Activated gamma-delta T cell treated with anti-CD3 and anti-CD28 coated beads, Interleukin-2, amount 50 U/mL, for 16 hours (primary cell): ENCODE data around the gene BAZ2B.

ENCODE experiments used
- DNase-seq: peaks from one replicate; pipeline ENCODE4 v3.0.0-alpha.2; 2020; ENCODE audit warnings: low read depth

Gene BAZ2B

GRCh38 chr2:159573846-159574606 lies 42.3 kb downstream of the BAZ2B start:
- DNase-seq: no peak

DNA sequence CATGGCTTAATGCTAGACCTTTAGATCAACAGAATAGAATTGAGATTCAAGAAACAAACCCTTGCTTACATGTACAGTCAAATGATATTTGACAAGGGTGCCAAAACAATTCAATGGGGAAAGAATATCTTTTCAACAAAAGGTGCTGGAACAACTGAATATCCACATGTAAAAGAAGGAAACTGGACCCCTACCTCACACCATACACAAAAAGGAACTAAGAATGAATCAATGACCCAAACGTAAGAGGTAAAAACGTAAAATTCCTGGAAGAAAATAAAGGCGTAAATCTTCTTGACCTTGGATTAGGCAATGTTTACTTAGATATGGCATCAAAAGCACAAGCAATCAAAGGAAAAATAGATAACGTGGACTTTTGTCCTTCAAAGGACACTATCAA lies 43.1 kb downstream of the BAZ2B start:
- DNase-seq: no peak

DNA sequence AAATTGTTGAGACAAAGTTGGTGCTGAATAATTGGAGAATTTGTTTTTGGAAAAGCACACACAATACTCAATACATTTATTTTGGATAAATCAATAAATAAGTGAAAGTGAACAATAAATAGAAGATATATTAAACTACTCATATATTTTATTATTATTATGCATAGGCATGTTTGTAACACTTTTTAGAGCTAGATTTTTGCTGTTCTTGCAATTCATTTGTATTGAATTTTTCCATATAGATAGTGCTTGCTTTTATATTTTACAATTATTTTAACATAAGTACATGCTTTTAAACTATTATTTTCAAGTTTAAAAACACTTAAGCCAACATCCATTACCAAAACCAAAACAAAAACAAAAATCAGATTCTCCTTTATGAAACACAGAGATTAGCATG lies 43.9 kb downstream of the BAZ2B start:
- DNase-seq: no peak

DNA sequence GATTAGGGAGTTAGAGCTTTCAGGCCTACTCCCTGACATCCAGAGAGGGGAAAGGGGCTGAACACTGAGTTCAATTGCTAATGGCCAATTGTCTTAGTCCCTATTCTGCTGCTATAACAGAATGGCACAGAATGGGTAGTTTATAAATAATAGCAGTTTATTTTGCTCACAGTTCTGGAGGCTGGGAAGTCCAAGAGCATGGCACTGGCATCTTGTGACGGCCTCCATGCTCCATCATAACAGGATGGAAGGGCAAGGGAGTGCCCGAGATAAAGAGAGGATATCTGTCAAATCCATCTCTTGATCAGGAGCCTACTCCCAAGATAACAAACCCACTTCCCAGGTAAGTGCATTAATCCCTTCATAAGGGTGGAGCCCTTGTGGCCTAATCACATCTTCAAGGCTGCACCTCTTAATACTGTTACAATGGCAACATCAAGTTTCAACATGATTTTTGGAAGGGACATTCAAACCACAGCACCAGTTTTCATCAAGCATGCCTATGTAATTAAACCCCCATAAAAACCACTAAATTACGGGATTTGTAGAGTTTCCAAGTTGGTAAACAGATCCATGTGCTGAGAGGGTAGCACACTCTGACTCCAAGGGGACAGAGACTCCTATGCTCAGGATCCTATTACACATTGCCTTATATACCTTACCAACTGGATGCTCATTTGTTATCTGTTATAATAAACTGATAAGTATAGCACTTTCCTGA lies 44.6 kb downstream of the BAZ2B start:
- no peak for DNase-seq

GRCh38 chr2:159564081-159564480 lies 52.3 kb downstream of the BAZ2B start:
- no peak for DNase-seq

DNA sequence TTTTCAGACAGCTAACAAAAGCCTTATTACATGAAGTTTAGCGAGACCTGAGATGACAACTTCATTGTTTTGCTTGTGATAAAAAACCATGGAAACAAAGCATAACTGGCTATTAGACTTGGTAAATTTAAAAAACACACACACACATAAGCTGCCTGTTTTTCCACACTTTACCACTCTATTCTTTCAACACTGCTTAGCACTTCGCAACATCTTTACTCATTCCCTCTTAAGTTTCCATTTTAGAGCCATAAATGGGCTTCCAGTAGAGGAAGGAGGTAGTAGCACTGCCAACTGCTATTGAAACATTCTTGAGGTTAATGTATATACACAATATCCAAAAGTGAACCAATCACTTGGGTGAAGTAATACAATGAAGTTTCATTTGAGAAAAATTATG lies 54.1 kb downstream of the BAZ2B start:
- DNase-seq: no peak

DNA sequence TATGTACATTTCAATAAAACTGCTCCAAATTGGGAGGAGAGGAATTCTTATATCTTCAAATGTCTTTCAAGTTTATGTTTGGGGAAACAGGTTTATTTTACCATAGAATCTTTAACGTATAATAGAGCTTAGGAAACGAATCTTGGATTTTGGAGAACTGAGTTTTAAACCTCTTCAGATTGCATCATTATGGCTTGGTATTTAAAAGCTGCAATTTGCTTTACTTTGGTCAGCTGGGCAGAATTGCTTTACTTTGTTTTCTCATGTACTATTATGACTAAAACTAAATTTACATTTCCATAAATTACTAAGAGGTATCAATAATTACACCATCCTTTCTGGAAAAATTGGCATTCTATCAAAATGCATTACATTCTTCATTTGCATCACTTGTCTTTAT lies 54.6 kb downstream of the BAZ2B start:
- no peak for DNase-seq

DNA sequence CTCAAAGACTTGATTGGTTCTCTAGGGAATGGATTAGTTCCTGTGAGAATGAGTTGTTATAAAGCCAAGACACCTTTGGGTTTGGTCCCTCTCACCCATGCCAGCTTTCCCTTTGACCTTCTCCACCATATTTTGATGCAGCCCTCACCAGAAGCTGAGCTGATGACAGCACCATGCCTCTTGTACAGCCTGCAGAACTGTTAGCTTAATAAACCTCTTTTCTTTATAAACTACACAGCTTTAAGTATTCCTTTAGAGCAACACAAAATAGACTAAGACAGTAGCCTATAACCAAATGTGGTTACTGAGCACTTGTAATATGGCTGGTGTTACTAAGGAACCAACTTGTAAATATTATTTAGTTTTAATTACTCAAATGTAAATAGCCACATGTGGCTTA lies 55.1 kb downstream of the BAZ2B start:
- no peak for DNase-seq

DNA sequence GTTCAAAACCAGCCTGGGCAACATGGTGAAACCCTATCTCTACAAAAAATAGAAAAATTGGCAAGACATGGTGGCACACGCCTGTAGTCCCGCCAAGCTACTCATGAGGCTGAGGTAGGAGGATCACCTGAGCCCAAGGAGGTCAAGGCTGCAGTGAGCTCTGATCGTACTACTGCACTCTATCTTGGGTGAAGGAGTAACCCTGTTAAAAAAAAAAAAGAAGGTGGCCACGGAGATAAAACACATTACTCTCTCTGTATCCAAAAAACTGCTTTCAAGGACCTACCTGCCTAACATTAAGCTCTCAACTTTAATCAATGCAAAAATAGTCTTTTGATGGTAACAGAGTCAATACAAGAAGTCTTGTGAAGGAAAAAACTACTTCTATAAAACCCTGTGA lies 57.3 kb downstream of the BAZ2B start:
- DNase-seq: no peak

- DNase-seq: no peak
Measured at GRCh38 chr2:159558479-159558878, 57.9 kb downstream of the BAZ2B start.

DNA sequence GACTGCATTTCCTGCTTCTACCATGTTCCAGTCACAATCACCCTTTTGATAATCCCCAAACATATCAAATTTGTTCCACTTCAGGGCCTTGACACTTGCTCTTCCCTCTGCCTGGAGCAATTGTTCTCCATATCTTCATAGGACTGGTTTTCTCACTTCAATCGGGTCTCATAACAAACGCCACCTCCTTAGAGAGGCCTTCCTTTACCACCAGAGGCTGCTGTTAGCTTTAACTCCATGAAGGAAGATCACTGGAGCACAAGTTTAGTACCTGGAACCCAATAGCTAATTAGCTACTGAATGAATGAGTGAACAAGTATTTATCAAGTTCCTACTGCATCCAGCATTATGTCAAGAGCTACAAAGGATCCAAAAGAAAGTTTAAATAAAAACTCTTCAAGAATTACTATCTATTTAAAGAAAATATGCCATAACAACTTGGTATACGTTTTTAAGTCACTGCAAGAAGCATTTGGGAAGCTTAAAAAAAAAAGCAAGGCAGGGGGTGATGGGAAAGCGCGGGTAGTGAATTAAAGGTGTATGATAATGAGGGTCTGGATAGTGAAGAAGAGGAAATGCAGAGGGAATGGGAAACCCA lies 58.8 kb downstream of the BAZ2B start:
- DNase-seq: no peak

DNA sequence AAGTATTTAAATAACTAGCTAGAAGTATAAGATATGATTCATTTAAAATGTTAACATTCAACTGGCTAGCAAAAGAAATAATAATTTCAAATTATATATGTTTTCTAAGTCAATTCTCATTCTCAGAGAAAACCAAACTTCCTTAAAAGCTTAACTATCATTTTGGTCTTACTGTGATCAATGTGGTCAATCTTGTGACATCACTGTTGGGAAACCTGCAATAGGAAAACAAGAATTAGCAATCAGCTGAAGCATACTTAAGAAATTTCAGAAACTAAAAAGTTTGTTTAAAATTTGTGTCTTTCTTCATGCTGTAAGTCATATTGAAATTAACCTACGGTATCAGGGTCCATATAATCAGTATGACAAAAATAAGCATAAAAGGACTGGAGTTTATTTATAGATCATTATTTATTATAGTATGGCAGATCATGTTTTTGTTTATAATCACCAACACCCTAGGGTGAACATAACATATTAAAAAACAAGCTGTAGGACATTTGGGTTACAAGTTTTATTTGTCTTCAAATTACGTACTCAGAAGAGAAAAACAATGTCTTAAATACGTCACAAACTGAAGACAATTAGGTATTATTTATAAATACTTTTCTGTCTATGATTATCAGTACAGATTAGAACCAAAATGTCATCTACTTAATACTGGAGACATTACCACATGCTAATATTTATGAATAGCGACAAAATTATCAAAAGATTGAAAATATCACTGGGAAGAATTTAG lies 60.5 kb downstream of the BAZ2B start:
- no peak for DNase-seq

GRCh38 chr2:159553727-159554126 lies 62.6 kb downstream of the BAZ2B start:
- DNase-seq: no peak

GRCh38 chr2:159551806-159552205 lies 64.5 kb downstream of the BAZ2B start:
- no peak for DNase-seq

DNA sequence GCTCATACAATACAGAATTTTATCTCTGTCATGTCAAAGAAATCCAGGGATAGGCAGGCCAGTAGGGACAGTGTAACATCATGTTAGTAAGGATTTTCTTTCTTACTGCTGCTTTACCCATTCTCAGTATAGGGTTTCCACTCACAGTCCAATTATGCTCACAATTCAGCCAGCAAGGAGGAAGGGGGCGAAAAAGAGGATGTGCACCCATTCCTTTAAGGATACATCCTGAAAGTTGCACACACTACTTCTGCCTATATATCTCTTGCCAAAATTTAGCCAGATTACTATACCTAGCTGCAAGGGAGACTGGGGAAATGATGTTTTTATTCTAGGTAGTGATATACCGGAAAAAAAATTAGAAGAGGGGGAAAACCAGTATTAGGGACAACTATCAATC lies 66.1 kb downstream of the BAZ2B start:
- DNase-seq: no peak

DNA sequence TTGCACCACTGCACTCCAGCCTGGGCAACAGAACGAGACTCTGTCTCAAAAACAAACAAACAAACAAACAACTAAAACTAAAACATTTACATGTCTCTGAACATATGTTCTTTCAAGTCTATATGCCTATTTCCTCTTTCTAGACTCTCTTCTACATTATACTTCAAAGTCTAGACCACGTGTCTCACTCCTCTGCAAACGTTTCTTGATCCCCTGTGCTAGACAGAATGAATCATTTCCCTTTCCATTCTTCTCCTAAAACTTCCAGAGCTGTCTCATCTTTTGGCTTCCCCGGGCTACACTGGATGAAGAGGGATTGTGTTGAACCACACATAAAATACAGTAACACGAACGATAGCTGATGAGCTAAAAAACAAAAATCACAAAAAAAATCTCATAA lies 67.1 kb downstream of the BAZ2B start:
- no peak for DNase-seq

GRCh38 chr2:159546716-159547430 lies 69.5 kb downstream of the BAZ2B start:
- DNase-seq: no peak

DNA sequence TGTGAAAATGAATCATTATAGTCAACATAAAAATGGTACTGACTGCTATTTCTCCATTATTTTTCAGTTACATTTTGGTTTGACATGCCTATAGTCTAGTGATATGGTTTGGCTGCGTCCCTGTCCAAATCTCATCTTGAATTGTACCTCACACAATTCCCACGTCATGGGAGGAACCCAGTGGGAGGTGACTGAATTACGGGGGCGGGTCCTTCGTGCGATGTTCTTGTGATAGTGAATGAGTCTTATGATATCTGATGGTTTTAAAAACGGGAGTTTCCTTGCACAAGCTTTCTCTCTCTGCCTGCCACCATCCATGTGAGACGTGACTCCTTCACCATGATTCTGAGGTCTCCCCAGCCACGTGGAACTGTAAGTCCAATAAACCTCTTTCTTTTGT lies 70.3 kb downstream of the BAZ2B start:
- DNase-seq: no peak

DNA sequence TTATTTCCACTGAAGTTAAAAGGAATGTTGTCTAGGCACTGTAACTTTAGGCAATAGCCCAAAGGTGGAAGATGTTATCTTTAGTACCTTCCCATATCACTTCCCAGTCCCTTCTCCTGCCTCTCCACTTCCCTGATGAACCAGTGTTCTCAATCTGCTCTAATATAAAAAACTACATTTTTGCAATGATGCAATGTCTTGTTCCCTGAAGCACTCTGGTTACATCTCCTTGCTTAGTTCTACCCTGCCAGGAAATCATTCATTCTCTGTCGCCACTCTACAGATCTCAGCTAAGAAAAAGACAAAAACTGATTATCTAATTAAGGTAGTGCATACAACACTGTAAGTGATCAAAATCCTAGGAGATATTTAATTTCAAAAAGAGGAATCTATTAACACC lies 71.3 kb downstream of the BAZ2B start:
- no peak for DNase-seq

GRCh38 chr2:159542101-159542500 lies 74.2 kb downstream of the BAZ2B start:
- no peak for DNase-seq

- DNase-seq: no peak
Measured at GRCh38 chr2:159539701-159540100, 76.6 kb downstream of the BAZ2B start.

- no peak for DNase-seq
Measured at GRCh38 chr2:159538801-159539200, 77.5 kb downstream of the BAZ2B start.
